ENCODE results near the gene CEP350.

DNA sequence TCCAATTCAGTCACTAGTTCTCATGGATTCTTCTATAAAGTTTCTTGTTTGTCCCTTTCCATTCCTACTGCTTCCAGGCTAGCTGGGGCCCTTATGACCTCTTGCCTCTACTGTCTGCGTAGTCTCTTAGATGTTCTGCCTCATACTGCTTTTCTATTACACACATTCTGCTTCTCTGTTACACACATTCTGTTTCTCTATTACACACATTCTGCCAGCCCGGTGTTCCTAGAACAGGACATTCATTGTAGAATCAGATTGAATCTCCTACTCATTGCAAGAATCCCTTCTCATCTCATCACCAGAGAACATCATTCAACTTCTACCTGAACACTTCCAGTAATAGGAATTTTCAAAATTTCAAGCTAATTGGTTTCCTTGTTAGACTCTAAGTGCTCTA is 130.7 kb downstream of the CEP350 start:
- TF ChIP-seq, protein P1, sequence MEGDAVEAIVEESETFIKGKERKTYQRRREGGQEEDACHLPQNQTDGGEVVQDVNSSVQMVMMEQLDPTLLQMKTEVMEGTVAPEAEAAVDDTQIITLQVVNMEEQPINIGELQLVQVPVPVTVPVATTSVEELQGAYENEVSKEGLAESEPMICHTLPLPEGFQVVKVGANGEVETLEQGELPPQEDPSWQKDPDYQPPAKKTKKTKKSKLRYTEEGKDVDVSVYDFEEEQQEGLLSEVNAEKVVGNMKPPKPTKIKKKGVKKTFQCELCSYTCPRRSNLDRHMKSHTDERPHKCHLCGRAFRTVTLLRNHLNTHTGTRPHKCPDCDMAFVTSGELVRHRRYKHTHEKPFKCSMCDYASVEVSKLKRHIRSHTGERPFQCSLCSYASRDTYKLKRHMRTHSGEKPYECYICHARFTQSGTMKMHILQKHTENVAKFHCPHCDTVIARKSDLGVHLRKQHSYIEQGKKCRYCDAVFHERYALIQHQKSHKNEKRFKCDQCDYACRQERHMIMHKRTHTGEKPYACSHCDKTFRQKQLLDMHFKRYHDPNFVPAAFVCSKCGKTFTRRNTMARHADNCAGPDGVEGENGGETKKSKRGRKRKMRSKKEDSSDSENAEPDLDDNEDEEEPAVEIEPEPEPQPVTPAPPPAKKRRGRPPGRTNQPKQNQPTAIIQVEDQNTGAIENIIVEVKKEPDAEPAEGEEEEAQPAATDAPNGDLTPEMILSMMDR (IDR thresholded peaks at IDR 0.05): no peak
- no peak for TF ChIP-seq ZFX (IDR thresholded peaks at IDR 0.05; ENCODE audit: borderline replicate concordance)
